GM12892 (cell line): ENCODE data around the gene ENGASE.

Experiments used
- POLR2A ChIP-seq: IDR thresholded peaks from 2 replicates; pipeline ENCODE4 v1.6.1; 2011; ENCODE audit warnings: low read depth, low read length, control low read depth
- POLR2AphosphoS5 ChIP-seq: IDR thresholded peaks from 2 replicates; pipeline ENCODE4 v1.6.1; 2011; ENCODE audit warnings: low read depth, low read length, control low read depth

- no peak for TF ChIP-seq POLR2AphosphoS5
- TF ChIP-seq POLR2A = no peak
Measured at GRCh38 chr17:79132271-79133064, 57.8 kb downstream of the ENGASE start.
